Stimulated activated CD4-positive, alpha-beta T cell treated with anti-CD3 and anti-CD28 coated beads, Interleukin-1b, Interleukin-23, amount 100 ng/mL, for 1 hour (primary cell): ENCODE data around the gene MAGOH.
"Not testable (repeated sequence)": the region's sequence is repeated elsewhere in the genome, so short reads cannot be mapped to it uniquely, and the experiment has no call there.

Source experiments
- DNase-seq, 2 donors: peaks; one replicate each; pipeline ENCODE4 v3.0.0-alpha.2; 2020; ENCODE audit warnings: low read depth in 2 of 2

The MAGOH gene

GRCh38 chr1:53220171-53220961 is 18.0 kb downstream of the MAGOH start, which contains the start of gene CZIB:
CZIB (minus strand) TSS chr1:53220634; CDS start chr1:53220575, 59 bp downstream.
- peak; percentile 77 to 90 for DNase-seq

GRCh38 chr1:53219711-53220110 is 18.6 kb downstream of the MAGOH start:
- no peak for DNase-seq

- no peak for DNase-seq
Measured at GRCh38 chr1:53218201-53218600, 20.1 kb downstream of the MAGOH start.

GRCh38 chr1:53214376-53214940 is 23.9 kb downstream of the MAGOH start:
- no peak for DNase-seq

GRCh38 chr1:53210954-53211353 is 27.4 kb downstream of the MAGOH start:
- no peak for DNase-seq

- DNase-seq, result no peak
Measured at GRCh38 chr1:53210352-53210751, 28.0 kb downstream of the MAGOH start.

GRCh38 chr1:53207726-53208125 is 30.6 kb downstream of the MAGOH start:
- no peak for DNase-seq

GRCh38 chr1:53206735-53207379 is 31.5 kb downstream of the MAGOH start:
- no peak for DNase-seq

- DNase-seq, result not testable (repeated sequence)
Measured at GRCh38 chr1:53206083-53206685, 32.1 kb downstream of the MAGOH start.

GRCh38 chr1:53205496-53205895 is 32.8 kb downstream of the MAGOH start:
- DNase-seq, result not testable (repeated sequence)

GRCh38 chr1:53203466-53203865 is 34.9 kb downstream of the MAGOH start:
- no peak for DNase-seq

- no peak for DNase-seq
Measured at GRCh38 chr1:53198241-53198651, 40.1 kb downstream of the MAGOH start.

GRCh38 chr1:53197291-53198200 is 40.8 kb downstream of the MAGOH start:
- DNase-seq, result no peak

GRCh38 chr1:53196485-53197290 is 41.6 kb downstream of the MAGOH start, which contains the start of gene CPT2:
CPT2 (plus strand) TSS chr1:53196824; CDS start chr1:53196944, 120 bp downstream.
- peak; percentile 73 to 84 for DNase-seq

GRCh38 chr1:53196017-53196484 is 42.3 kb downstream of the MAGOH start:
- DNase-seq, result no peak

GRCh38 chr1:53195246-53196016 is 42.9 kb downstream of the MAGOH start:
- no peak for DNase-seq

GRCh38 chr1:53190210-53190611 is 48.1 kb downstream of the MAGOH start:
- no peak for DNase-seq

GRCh38 chr1:53189061-53189460 is 49.3 kb downstream of the MAGOH start:
- no peak for DNase-seq

GRCh38 chr1:53188099-53188498 is 50.2 kb downstream of the MAGOH start:
- no peak for DNase-seq
